Duodenal mucosa (tissue), 2 donors: ENCODE results near the gene HOMER2.
"Not testable (repeated sequence)": the region's sequence is repeated elsewhere in the genome, so short reads cannot be mapped to it uniquely, and the experiment has no call there.

Experiments used
- H3K27ac ChIP-seq: one replicate; pipeline ENCODE4 v1.7.0; 2013; ENCODE audit warnings: low read depth, low read length
- H3K27me3 ChIP-seq, 2 donors: one replicate each; pipeline ENCODE4 v1.7.0; 2013; ENCODE audit warnings: low read length in 2 of 2, control low read depth in 1 of 2; ENCODE audit not compliant: insufficient read depth in 2 of 2, control insufficient read depth in 1 of 2
- H3K36me3 ChIP-seq, 2 donors: one replicate each; pipeline ENCODE4 v1.7.0; 2013; ENCODE audit warnings: low read length in 2 of 2, control low read depth in 1 of 2; ENCODE audit not compliant: insufficient read depth in 2 of 2, control insufficient read depth in 1 of 2
- H3K4me1 ChIP-seq, 2 donors: one replicate each; pipeline ENCODE4 v1.7.0; 2013; ENCODE audit warnings: low read length in 2 of 2, control low read depth in 1 of 2; ENCODE audit not compliant: insufficient read depth in 2 of 2, control insufficient read depth in 1 of 2
- H3K4me3 ChIP-seq, 2 donors: one replicate each; pipeline ENCODE4 v1.7.0; 2013; ENCODE audit warnings: low read length in 2 of 2, low read depth in 1 of 2
- H3K9ac ChIP-seq, 2 donors: one replicate each; pipeline ENCODE4 v1.7.0; 2013; ENCODE audit warnings: low read length in 2 of 2, low read depth in 1 of 2
- H3K9me3 ChIP-seq, 2 donors: one replicate each; pipeline ENCODE4 v1.7.0; 2013; ENCODE audit warnings: low read length in 2 of 2, control low read depth in 1 of 2; ENCODE audit not compliant: control insufficient read depth in 1 of 2

Gene HOMER2

GRCh38 chr15:82829234-82829633 lies 123.3 kb downstream of the HOMER2 start:
- no peak overlapping the region for H3K27ac ChIP-seq
- H3K4me3 ChIP-seq = no peak overlapping the region
- no peaks in the 10 kb centered on the region for H3K9me3 ChIP-seq
- H3K9ac ChIP-seq = no peak overlapping the region
- no peaks in the 10 kb centered on the region for H3K27me3 ChIP-seq
- H3K36me3 ChIP-seq = peaks cover 46 to 92% of the 10 kb centered on the region in 2 donors
- no peaks in the 10 kb centered on the region for H3K4me1 ChIP-seq

GRCh38 chr15:82828075-82828474 lies 124.4 kb downstream of the HOMER2 start:
- Histone ChIP-seq H3K4me1 (no peaks in the 10 kb centered on the region), H3K9ac (no peak overlapping the region), H3K27ac (no peak overlapping the region), H3K27me3 (no peaks in the 10 kb centered on the region), H3K4me3 (no peak overlapping the region), H3K9me3 (no peaks in the 10 kb centered on the region), H3K36me3 (peaks cover 40 to 89% of the 10 kb centered on the region in 2 donors)

- peaks cover 6 to 78% of the 10 kb centered on the region in 2 donors for H3K36me3 ChIP-seq
- H3K27ac ChIP-seq = no peak overlapping the region
Measured at GRCh38 chr15:82823049-82823448, 129.5 kb downstream of the HOMER2 start.

GRCh38 chr15:82821851-82822250 lies 130.7 kb downstream of the HOMER2 start:
- not testable (repeated sequence) for H3K4me1 ChIP-seq, H3K27ac ChIP-seq, H3K9ac ChIP-seq, H3K4me3 ChIP-seq, H3K9me3 ChIP-seq, H3K27me3 ChIP-seq
- H3K36me3 ChIP-seq = peaks cover 4 to 78% of the 10 kb centered on the region in 2 donors

More at GRCh38 chr15:82823049-82823448, 129.5 kb downstream of the HOMER2 start:
- H3K9ac ChIP-seq = no peak overlapping the region
- H3K9me3 ChIP-seq = no peaks in the 10 kb centered on the region
- H3K4me1 ChIP-seq = no peaks in the 10 kb centered on the region
- no peaks in the 10 kb centered on the region for H3K27me3 ChIP-seq
- H3K4me3 ChIP-seq = no peak overlapping the region

- H3K36me3 ChIP-seq = peaks cover 8 to 78% of the 10 kb centered on the region in 2 donors
- H3K27ac ChIP-seq, H3K4me3 ChIP-seq: not testable (repeated sequence)
Measured at GRCh38 chr15:82821396-82821795, 131.1 kb downstream of the HOMER2 start.

GRCh38 chr15:82820128-82820527 lies 132.4 kb downstream of the HOMER2 start:
- Histone ChIP-seq H3K27me3 (no peaks in the 10 kb centered on the region), H3K4me3 (no peak overlapping the region), H3K9ac (no peak overlapping the region), H3K36me3 (peaks cover 8 to 78% of the 10 kb centered on the region in 2 donors), H3K4me1 (no peaks in the 10 kb centered on the region), H3K27ac (no peak overlapping the region), H3K9me3 (no peaks in the 10 kb centered on the region)

More at GRCh38 chr15:82821396-82821795, 131.1 kb downstream of the HOMER2 start:
- H3K4me1 ChIP-seq, H3K27me3 ChIP-seq, H3K9ac ChIP-seq, H3K9me3 ChIP-seq: not testable (repeated sequence)

GRCh38 chr15:82812994-82813393 lies 139.5 kb downstream of the HOMER2 start:
- Histone ChIP-seq H3K4me1 (peaks cover 0 to 16% of the 10 kb centered on the region in 2 donors), H3K27me3 (no peaks in the 10 kb centered on the region), H3K36me3 (peaks cover 8 to 38% of the 10 kb centered on the region in 2 donors), H3K9ac (no peak overlapping the region), H3K4me3 (no peak overlapping the region), H3K27ac (no peak overlapping the region), H3K9me3 (no peaks in the 10 kb centered on the region)

GRCh38 chr15:82810890-82811426 lies 141.6 kb downstream of the HOMER2 start:
- Histone ChIP-seq H3K9ac (peak overlapping the region; percentile 76 to 79), H3K27ac (peak overlapping the region; percentile 99), H3K27me3 (no peaks in the 10 kb centered on the region), H3K4me1 (peaks cover 0 to 16% of the 10 kb centered on the region in 2 donors), H3K4me3 (peak overlapping the region; percentile 73 to 92), H3K9me3 (no peaks in the 10 kb centered on the region), H3K36me3 (peaks cover 0 to 20% of the 10 kb centered on the region in 2 donors)

- Histone ChIP-seq H3K4me3 (peak overlapping the region; percentile 73 to 92), H3K27ac (peak overlapping the region; percentile 99), H3K9me3 (no peaks in the 10 kb centered on the region), H3K27me3 (no peaks in the 10 kb centered on the region), H3K9ac (peak overlapping the region; percentile 76 to 79), H3K4me1 (peaks cover 0 to 16% of the 10 kb centered on the region in 2 donors), H3K36me3 (peaks cover 0 to 13% of the 10 kb centered on the region in 2 donors)
Measured at GRCh38 chr15:82810061-82810889, 142.2 kb downstream of the HOMER2 start.

- Histone ChIP-seq H3K27me3 (no peaks in the 10 kb centered on the region), H3K27ac (peak within 1 kb of the TSS; percentile 99), H3K9me3 (no peaks in the 10 kb centered on the region), H3K9ac (peak within 1 kb of the TSS; percentile 79 to 82), H3K4me1 (peaks cover 0 to 16% of the 10 kb centered on the region in 2 donors), H3K36me3 (peaks cover 0 to 13% of the 10 kb centered on the region in 2 donors), H3K4me3 (peak within 1 kb of the TSS; percentile 73 to 92)
Measured at GRCh38 chr15:82809308-82810060, 143.0 kb downstream of the HOMER2 start, which contains the start of gene WHAMM. Gene WHAMM (plus strand): TSS chr15:82809628. CDS start chr15:82809727, 99 bp downstream.
